Dermis blood vessel endothelial cell (primary cell): ENCODE data around the gene PRDX4. TPM values are rescaled to one million over a fixed set of nuclear protein-coding genes. Genes with fewer than 3 reads are reported as not detected.
"Not testable (repeated sequence)": the region's sequence is repeated elsewhere in the genome, so short reads cannot be mapped to it uniquely, and the experiment has no call there.

Source experiments
- DNase-seq: peaks from one replicate; pipeline ENCODE4 v3.0.0; 2010
- total RNA-seq: library from RNA; depleted of rRNA; stranded (reverse); fragments of >200 nt; gene quantifications from 2 replicates; pipeline ENCODE4 v1.2.3, GENCODE V29; 2014

Gene PRDX4
- 127 and 222 TPM in 2 replicates for total RNA-seq

DNA sequence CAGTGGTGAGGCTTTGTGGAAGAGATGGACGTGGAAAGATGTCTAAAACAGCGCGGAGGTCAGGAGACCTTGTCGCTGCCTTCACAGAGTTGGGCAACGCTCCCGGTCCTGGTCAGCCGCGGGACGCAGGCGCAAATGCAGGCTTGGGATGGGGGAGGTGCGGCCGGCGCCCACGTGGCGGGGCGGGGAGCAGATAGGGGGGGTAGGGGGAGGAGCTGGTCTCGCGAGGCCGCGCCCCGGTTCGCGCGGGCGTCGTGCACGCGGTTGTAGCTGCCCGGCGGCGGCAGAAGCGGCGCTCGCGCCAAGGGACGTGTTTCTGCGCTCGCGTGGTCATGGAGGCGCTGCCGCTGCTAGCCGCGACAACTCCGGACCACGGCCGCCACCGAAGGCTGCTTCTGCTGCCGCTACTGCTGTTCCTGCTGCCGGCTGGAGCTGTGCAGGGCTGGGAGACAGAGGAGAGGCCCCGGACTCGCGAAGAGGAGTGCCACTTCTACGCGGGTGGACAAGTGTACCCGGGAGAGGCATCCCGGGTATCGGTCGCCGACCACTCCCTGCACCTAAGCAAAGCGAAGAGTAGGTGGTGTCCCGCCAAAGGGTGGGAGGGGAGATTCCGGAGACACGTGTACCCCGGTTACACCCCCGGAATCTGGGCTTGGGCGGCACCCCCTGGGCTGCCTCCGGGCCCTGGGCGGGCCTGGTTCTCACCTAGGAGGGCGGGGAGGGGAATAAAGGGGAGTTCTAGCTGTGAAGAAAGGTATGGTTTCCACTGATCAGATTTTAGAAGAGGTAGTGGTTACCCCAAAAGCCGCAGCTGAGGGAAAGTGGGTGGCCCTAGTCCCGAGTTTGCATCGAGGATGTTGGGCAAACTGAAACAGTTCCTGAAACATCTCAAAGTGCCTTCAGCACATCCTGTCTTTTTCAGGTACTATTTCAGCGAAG is at the start of gene PRDX4:
TSS of gene PRDX4 (plus strand) at position 255 of the 939 bp plus-strand sequence. CDS start at position 333, 78 bp downstream.
- peak; percentile 91 for DNase-seq

DNA sequence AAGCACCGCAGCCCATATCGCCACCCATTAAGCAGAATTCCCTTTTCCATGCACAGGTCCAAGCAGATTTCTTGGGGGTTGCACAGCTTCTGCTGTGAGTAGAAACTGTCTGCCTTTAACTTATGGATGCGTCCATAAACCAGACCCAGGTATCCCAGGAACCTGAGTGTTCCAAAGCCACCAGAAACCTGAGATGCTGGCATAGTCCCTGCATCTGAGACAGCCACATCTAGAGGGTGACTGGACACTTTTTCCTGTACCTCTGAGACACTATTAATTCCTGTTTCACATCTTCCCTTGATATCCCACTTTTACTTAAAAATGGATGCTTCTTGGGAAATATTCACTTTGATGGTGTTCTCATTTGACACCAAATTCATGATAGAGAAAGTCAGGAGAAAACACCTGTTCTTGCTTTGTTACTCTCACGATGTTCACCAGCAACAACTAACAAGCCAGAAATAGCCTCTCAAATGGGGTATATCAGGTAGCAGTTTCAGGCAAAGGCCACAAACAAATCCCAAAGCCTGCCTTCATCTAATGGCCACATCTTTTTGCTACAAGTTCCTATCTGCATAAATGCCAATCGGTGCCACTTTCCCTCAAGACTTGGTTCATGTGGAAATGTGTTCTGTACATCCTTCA is 45.5 kb upstream of the PRDX4 start:
- DNase-seq: no peak

DNA sequence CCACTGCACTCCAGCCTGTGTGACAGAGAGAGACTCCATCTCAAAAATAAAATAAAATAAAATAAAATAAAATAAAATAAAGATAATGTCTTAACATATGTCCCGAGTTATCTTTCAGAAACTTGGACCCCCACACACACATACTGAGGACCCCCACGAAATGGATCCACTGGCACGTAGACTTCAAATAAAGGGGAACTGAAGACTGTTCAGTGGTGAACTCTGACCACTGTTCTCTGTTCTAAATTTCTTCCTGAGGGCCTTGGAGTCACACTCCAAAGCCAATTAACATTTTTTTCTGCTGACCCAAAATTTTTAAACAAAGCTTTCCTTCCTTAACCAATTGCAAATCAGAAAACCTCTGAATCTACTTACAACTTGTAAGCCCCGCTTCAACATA is 43.5 kb upstream of the PRDX4 start:
- no peak for DNase-seq

DNA sequence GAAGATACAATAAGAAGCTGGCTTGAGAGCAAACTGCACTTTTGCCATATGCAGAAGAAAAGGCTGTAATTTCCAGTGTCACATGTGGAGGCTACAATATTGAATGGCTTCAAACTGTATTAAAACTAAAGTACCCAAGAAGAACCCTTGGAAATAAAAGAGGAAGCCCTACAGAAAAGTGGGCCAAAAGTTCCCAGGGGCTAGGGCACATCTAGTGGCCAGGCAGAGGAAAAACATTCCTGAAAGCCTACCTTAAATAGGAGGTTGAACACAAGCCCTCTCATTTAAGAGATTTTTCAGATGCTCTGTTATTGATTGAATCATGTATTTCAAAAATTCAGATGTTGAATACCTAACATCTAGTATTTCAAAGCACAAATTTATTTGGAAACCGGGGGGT is 40.6 kb upstream of the PRDX4 start:
- no peak for DNase-seq

DNA sequence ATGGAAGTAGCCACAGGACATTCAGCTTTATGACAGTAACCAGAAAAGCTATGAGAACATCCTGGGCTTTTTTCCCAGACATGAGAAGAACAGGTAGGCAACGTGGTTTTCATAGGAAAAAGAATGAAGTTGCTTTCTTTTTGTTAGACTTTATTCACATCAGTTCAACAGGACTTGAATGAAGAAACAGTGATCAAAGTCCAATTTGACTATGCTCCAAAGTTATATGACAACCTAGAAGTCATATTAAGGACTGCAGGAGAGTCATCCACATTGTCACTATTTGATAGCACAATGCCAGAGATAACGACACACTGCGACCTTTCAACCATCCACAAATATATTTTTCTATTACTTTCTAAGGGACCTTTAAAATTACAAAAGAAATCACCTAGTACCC is 39.2 kb upstream of the PRDX4 start:
- no peak for DNase-seq

DNA sequence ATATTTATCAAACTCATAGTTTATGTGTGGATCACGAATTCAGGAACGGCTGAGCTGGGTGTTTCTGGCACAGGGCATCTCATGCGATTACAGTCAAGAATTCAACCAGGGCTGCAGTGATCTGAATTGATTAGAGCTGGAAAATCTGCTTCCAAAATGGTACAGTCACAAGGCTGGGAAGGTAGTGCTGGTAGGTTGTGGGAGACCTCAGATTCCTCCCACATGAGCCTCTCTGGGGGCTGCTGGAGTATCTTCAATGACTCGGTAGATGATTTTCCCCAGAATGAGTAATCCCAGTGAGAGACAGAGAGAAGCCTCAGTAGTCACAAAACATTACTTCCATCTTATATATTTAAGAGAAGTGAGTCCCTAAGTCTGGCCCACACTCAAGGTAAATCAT is 36.2 kb upstream of the PRDX4 start:
- no peak for DNase-seq

DNA sequence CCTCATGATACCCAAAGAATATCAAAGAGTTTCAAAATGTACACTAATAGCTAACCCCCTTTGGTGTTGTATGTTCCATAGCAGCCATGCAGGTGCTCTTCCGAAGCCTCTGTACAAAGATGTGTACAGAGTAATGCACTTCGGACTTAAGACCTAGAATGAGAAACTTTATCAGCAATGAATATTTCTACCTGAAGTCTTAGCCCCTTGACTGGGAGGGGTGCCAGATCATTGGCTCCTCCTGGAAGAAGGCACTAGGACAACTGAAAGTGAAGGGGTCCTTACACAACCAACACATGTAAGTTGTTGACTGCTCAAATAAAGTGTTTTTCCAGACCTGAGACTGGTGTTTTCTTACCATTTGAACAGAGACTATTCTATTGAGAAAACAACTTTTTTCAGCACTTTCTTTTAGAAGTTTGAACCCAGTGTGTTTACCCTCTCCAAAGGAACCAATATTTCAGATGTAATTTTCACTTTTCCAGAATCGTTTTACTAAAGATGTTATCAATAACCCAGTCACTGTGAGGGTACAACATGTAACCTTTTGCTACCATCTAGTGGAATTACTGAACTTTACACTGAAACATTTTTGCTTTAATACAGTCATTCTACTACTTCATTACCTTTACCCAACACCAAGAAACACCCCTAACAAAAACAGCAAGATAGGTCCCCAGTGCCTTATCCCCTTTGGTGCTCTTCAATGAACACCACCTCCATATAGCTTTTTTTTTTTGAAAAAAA is 33.3 kb upstream of the PRDX4 start:
- peak; percentile 19 for DNase-seq

DNA sequence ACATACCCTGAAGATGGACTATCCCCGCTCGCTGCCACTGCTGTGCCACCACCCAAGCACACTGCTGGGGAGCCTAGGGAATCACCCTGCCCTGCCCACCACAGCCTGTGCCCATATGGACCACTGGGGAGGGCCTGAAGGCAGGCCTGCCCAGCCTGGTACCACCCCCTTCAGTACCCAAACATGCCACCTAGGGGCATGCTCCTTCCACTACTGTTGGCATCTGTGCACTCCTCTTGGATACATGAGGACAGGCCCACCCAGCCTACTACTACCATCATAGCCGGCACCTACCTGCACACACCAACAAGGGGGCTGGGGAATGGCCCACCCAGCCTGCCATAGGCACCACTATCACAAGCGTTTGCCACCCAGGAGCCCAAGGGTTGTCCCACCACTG is 30.1 kb upstream of the PRDX4 start:
- no peak for DNase-seq

DNA sequence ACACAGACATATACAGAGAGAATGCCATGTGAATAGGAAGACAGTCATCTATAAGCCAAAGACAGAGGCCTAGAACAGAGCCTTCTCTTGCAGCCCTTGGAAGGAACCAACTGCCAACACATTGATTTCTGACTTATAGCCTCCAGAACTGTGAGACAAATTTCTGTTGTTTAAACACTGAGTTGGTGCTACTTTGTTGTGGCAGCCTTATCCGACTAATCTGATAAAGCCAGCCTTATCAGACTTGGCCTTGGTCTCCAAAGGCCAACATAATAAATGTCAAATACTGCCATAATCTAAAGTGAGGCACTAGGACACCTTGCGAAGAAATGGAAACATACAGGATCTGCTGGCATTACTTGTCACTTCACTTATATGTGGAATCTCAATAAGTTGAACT is 24.3 kb upstream of the PRDX4 start:
- no peak for DNase-seq

DNA sequence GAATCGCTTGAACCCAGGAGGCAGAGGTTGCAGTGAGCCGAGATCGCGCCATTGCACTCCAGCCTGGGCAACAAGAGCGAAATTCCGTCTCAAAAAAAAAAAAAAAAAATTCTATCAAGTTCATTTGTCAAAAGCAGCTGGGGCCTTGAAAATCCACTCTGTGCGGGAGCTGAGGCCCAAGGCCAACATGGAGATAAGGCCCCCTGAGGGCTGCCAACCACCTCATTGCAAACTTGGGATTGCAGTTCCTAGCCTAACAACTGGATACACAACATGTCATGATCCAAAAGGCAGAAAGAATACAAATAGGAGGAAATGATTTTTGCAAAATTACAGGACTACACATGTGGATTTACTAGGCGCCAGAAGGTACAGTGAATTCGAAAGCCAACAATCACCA is 22.5 kb upstream of the PRDX4 start:
- DNase-seq: no peak

DNA sequence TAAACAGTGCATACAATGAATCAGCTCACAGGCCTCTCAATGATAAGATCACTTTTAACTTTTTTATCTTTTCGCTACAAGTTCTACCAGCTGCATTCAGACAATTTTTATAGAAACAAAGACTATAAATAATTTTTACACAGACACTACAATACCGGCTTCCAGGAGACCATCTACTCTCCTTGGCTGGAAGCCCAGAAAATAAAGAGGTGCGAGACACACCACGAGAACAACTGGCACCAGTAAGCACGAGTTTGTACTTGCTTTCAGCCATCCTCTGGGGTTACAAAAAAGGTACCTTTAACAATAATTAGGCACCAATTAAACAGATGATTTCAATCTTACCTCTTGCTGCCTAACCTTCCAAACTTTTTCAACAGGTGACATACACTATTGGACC is 11.2 kb upstream of the PRDX4 start:
- no peak for DNase-seq

DNA sequence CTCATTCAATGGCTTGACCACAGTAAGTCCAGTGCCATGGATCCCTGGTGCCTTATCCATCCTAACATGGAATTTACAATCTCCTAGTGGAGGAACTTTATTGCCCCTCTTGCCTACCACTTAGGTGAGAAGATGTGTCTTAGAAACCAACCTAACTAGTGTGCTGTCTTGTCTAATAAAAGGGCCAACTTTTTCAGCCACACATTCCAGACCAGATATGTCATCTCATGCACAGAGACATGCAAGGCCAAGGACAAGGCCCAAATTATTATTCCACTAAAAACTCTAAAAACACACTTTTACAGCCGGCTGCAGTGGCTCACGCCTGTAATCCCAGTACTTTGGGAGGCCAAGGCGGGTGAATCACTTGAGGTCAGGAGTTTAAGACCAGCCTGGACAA is 10.6 kb upstream of the PRDX4 start:
- no peak for DNase-seq

DNA sequence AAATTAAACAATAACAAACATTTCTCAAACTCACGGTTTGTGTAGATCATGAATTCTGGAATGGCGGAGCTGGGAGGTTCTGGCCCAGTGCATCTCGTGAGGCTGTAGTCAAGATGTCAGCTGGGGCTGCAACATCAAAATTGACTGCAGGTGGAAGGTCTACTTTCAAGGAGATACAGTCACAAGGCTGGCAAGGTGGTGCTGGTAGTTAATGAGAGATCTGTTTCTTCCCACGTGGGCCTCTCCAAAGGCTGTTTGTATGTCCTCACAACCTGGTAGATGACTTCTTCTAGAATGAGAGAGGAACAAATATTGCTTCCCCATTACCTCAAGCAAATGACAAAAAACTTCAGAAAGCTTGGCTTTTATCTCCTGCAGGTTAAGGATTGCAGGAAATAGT is 8.0 kb upstream of the PRDX4 start:
- no peak for DNase-seq

DNA sequence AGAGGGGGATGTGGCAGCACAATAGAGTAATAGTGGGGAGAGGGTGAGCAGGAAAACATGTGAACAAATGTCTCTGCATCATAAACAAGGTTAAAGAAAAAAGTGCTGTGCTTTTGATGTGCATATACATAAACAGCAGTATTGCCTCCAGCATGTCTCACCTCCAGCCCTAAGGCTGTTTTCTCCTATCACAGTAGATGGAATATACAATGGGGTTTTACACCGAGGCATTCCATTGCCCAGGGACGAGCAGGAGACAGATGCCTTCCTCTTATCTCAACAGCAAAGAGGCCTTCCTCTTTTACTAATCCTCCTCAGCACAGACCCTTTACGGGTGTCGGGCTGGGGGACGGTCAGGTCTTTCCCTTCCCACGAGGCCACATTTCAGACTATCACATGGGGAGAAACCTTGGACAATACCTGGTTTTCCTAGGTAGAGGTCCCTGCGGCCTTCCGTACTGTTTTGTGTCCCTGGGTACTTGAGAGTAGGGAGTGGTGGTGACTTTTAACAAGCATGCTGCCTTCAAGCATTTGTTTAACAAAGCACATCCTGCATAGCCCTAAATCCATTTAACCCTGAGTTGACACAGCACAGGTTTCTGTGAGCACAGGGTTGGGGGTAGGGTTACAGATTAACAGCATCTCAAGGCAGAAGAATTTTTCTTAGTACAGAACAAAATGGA is 7.1 kb upstream of the PRDX4 start:
- DNase-seq: not testable (repeated sequence)

DNA sequence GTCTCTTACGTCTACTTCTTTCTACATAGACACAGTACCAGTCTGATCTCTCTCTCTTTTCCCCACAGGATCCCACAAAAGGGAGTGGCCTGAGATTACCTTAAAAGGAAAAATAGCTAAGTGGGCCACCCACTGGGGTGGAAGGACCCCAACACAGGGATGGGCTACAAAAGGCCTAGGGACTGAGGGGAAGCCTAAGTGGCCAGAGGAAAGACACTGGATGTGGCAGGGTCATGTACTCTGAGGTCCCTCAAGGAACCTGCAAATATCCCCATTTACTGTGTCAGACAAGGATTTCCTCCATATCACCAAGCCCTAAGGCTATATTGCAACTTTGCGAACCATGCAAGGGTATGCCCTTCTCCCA is 6.5 kb upstream of the PRDX4 start:
- no peak for DNase-seq

DNA sequence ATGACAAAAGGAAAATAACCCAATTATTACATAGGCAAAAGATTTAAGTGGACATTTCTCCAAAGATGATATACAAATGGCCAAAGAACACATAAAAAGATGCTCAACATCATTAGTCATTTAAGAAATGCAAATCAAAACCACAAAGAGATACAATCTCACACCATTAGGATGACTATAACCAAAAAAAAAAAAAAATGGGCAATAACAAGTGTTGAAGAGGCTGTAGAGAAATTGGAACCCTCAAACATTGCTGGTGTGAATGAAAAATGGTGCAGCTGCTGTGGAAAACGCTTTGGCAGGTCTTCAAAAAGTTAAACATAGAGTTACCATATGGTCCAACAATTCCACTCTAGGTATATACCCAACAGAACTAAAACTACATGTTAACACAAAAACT is 5.6 kb upstream of the PRDX4 start:
- DNase-seq: no peak

DNA sequence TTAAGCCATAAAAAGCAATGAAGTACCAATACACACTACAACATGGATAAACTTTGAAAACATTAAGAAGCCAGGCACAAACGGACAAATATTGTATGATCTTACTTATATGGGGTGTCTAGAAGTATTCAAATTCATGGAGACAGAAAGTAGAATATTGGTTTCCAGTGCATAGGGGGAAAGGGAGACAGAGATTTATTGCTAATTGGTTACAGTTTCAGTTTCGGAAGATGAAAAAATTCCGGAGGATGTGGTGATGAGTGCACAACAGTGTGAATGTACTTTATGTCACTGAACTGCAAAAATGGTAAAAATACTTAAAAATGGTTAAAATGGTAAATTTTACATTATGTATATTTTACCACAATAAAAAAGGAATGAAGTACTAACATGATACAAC is 5.1 kb upstream of the PRDX4 start:
- no peak for DNase-seq

DNA sequence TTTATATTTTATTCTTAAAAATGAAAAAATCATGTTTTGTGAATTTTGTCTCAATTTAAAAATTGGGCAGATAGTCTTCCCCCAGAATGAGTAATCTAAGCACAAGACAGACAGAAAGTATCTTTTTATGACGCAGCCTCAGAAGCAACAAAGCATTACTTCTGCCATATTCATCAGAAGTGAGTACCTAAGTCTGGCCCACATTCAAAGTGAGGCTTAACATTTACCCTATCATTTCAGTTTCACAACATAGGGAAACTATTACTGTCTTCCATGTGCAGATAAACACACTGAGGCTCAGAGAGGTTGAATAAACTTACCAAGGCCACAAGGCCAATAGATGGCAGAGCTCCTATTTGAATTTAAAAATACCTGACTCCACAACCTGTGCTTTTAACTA is 4.4 kb upstream of the PRDX4 start:
- no peak for DNase-seq

DNA sequence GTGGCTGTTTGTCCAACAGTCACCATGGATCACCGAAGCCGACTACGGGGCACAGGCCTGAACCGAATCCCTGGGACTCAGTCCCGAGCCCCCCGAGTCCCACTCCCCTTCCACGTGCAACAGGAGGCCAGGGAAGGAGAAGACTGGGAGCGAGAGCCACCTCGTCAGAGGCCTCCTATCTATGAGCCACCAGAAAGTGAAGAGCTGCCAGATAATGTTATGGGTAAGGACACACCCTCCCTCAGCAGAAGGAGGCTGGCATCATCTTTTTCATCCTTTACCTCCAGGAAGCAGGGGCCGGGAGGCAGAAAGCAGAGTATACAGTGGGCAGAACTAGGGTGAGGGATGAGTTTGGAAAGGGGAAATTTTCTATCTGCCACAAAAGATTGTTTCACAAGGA is 2.8 kb upstream of the PRDX4 start:
- DNase-seq: no peak

DNA sequence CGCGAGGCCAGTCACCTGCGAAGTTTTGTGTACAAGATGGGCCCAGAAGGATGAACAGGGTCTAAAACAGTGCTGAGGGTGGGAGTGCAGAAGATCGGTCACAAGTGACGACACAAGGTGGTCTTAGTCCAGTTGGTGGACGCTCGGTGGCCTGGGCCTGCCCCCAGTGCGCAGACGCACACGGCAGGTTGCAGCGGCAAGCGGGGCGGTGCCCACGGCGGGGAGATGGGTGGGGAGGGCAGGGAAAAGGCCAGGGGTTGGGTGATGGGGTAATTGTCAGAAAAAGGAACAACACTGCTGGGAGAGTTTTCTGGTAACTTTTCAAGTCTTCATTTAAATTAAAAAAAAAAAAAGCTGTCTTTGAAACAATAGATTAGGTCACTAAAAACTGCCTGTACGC is 1.0 kb upstream of the PRDX4 start:
- no peak for DNase-seq

DNA sequence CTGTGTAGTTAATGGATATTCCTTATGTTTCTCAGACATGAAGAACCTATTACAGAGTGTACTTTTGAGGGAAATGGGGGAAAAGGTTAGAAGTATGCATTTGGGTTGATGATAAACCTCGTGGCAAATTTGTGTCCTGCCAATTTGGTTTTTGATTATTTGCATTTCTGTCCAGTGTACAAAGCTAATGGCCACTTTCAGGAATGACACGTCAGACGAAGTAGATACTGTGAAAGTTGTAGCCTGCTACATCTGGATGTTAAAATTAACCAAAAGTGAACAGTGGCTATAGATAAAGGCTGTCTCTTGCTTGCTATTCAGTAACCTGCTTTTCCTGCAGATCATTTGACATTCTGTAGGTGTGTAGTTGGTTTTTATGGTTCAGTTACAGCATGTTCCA is 1.0 kb downstream of the PRDX4 start:
- peak; percentile 15 for DNase-seq

DNA sequence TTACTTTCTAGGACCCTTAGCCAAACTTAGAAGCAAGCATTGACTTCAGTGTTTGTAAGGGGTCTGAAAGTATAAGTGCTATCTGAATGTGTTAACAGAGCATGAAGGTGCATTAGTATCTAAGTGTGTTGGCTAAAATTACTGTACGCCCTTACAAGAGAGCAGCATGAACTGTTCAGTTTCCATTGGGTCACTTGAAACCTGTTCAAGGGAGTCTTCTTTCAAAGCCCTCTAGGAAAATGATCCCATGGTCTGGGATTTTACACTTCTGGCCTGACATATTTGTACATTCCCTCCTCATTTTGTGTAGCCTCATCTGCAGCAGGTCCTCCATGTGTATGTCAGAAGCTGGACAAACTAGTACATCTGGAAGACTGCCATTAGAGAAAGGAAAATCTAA is 3.2 kb downstream of the PRDX4 start:
- DNase-seq: no peak

DNA sequence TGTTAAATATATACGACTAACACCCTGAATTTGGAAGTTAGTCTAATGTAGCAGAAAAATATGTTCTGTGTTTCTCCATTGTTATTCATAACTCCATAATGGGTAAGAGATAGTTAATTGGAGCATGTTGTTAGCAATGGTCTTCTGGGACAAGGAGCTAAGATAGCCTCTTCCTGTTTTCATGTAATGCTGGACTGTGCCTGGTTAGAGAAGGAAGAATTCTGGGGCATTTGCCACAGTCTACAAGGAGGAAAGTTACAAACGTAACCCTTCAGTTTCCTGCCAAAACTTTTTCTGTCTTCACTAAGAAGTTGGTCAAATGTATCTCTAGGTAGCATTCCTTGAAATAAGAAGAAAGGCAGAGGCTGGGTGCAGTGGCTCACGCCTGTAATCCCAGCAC is 5.8 kb downstream of the PRDX4 start:
- DNase-seq: no peak
